PC-3 (cell line): ENCODE data around the gene FBLN5. TPM values are rescaled to one million over a fixed set of nuclear protein-coding genes. Genes with fewer than 3 reads are reported as not detected.

Experiments
- ATAC-seq: fragments of 200-7000 bp; cut with Tn5 transposase; 2 replicates; pipeline ENCODE4 v1.9.1; 2020; ENCODE audit warnings: mild to moderate bottlenecking, moderate library complexity
- BruUV-seq: library from RNA; stranded (reverse); fragments of 400-500 nt; replicated peaks from 2 replicates; lab custom pipeline; 2021; lab: Mats Ljungman, UMichigan
- CTCF ChIA-PET: fragments of 300-600 bp; sonication (Branson Sonifier 250); formaldehyde crosslinking; loops from one replicate; lab custom pipeline; 2022; ENCODE audit warnings: antibody characterized with exemption; lab: Charles Lee
- POLR2A ChIA-PET: fragments of 300-600 bp; sonication (Branson Sonifier 250); formaldehyde crosslinking; loops from one replicate; lab custom pipeline; 2022; ENCODE audit warnings: antibody characterized with exemption; ENCODE audit not compliant: unreplicated experiment; lab: Charles Lee
- DNase-seq: peaks from one replicate; pipeline ENCODE4 v3.0.0-alpha.2; 2015
- H2AFZ ChIP-seq: fragments of 300-600 bp; sonication (generic); 2 replicates; pipeline ENCODE4 v1.6.0; 2016; ENCODE audit warnings: antibody characterized with exemption, low read length
- H3F3A ChIP-seq: fragments of 300-600 bp; sonication (generic); one replicate; pipeline ENCODE4 v1.6.0; 2017; ENCODE audit warnings: antibody characterized with exemption, low read length, control low read depth, mild to moderate bottlenecking; ENCODE audit not compliant: unreplicated experiment
- H3K27ac ChIP-seq: fragments of 300-600 bp; sonication (generic); 2 replicates; pipeline ENCODE4 v1.5.1; 2016; ENCODE audit warnings: mild to moderate bottlenecking, low read length
- H3K27me3 ChIP-seq: fragments of 300-600 bp; sonication (generic); 2 replicates; pipeline ENCODE4 v1.6.1; 2016; ENCODE audit warnings: low read length, mixed read lengths
- H3K36me3 ChIP-seq: fragments of 300-600 bp; sonication (generic); 2 replicates; pipeline ENCODE4 v1.6.1; 2016; ENCODE audit warnings: low read depth, mixed run types, low read length, mixed read lengths
- H3K4me1 ChIP-seq: fragments of 300-600 bp; sonication (generic); 2 replicates; pipeline ENCODE4 v1.5.1; 2016; ENCODE audit warnings: low read length; ENCODE audit not compliant: insufficient read depth
- H3K4me2 ChIP-seq: fragments of 300-600 bp; sonication (generic); 2 replicates; pipeline ENCODE4 v1.6.0; 2016; ENCODE audit warnings: low read length
- H3K4me3 ChIP-seq: fragments of 300-600 bp; sonication (generic); 2 replicates; pipeline ENCODE4 v1.5.1; 2016; ENCODE audit warnings: mild to moderate bottlenecking, low read length, mixed read lengths
- H3K79me2 ChIP-seq: fragments of 300-600 bp; sonication (generic); 2 replicates; pipeline ENCODE4 v1.6.1; 2017; ENCODE audit warnings: low read length, mixed read lengths
- H3K9ac ChIP-seq: fragments of 300-600 bp; sonication (generic); 2 replicates; pipeline ENCODE4 v1.6.0; 2016; ENCODE audit warnings: mild to moderate bottlenecking, low read length
- H3K9me2 ChIP-seq: fragments of 300-600 bp; sonication (generic); replicated peaks from 2 replicates; pipeline ENCODE4 v1.6.1; 2016; ENCODE audit warnings: mixed run types, low read length, mixed read lengths
- H3K9me3 ChIP-seq: fragments of 300-600 bp; sonication (generic); 2 replicates; pipeline ENCODE4 v1.6.1; 2016; ENCODE audit warnings: low read length, mixed read lengths
- H4K20me1 ChIP-seq: fragments of 300-600 bp; sonication (generic); 2 replicates; pipeline ENCODE4 v1.6.1; 2016; ENCODE audit warnings: low read length, mixed read lengths
- EZH2 ChIP-seq: fragments of 300-600 bp; sonication (generic); IDR thresholded peaks from one replicate; pipeline ENCODE4 v1.6.1; 2017; ENCODE audit warnings: antibody characterized with exemption, mild to moderate bottlenecking, low read length; ENCODE audit not compliant: unreplicated experiment
- EZH2phosphoT487 ChIP-seq: fragments of 300-600 bp; sonication (generic); IDR thresholded peaks from 2 replicates; pipeline ENCODE4 v1.6.1; 2018; ENCODE audit warnings: mild to moderate bottlenecking, antibody characterized with exemption, low read length, borderline replicate concordance
- intact Hi-C: fragments of 100-400 bp; cut with micrococcal nuclease; formaldehyde crosslinking; loops from 2 replicates; pipeline ENCODE4 v1.9.0; 2023
- total RNA-seq: library from RNA; depleted of rRNA; stranded (reverse); fragments of >200 nt; gene quantifications from 2 replicates; pipeline ENCODE4 v1.2.3, GENCODE V29; 2014
- TF ChIP-seq, protein P1 (sequence below): fragments of 300-600 bp; sonication (generic); conservative IDR thresholded peaks from 2 replicates; pipeline ENCODE4 v1.5.1; 2017; ENCODE audit warnings: antibody characterized with exemption, low read depth, mild to moderate bottlenecking, low read length

The FBLN5 gene
- total RNA-seq, 1 experiment from 2014 or later, result 0.58 TPM

- Histone ChIP-seq H4K20me1 (no peaks in the 10 kb centered on the region), H3F3A (no peaks in the 10 kb centered on the region), H3K4me2 (no peak overlapping the region), H3K79me2 (no peaks in the 10 kb centered on the region), H3K27me3 (no peaks in the 10 kb centered on the region; the same call in none of the 2 replicates), H3K9me3 (no peaks in the 10 kb centered on the region), H3K36me3 (no peaks in the 10 kb centered on the region; the same call in 1 of the 2 replicates), H2AFZ (no peak overlapping the region), H3K4me1 (no peaks in the 10 kb centered on the region), H3K4me3 (no peak overlapping the region), H3K9me2 (no peaks in the 10 kb centered on the region), H3K27ac (no peak overlapping the region), H3K9ac (no peak overlapping the region)
- BruUV-seq, result no TSS peak
- CTCF ChIA-PET, result no interaction called here
- intact Hi-C loops, result no loop called here
- no peak for ATAC-seq
- DNase-seq, result no peak
- TF ChIP-seq EZH2phosphoT487 (no peak), EZH2 (no peak)
- TF ChIP-seq, protein P1, sequence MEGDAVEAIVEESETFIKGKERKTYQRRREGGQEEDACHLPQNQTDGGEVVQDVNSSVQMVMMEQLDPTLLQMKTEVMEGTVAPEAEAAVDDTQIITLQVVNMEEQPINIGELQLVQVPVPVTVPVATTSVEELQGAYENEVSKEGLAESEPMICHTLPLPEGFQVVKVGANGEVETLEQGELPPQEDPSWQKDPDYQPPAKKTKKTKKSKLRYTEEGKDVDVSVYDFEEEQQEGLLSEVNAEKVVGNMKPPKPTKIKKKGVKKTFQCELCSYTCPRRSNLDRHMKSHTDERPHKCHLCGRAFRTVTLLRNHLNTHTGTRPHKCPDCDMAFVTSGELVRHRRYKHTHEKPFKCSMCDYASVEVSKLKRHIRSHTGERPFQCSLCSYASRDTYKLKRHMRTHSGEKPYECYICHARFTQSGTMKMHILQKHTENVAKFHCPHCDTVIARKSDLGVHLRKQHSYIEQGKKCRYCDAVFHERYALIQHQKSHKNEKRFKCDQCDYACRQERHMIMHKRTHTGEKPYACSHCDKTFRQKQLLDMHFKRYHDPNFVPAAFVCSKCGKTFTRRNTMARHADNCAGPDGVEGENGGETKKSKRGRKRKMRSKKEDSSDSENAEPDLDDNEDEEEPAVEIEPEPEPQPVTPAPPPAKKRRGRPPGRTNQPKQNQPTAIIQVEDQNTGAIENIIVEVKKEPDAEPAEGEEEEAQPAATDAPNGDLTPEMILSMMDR, result no peak
- POLR2A ChIA-PET, result no interaction called here
Observed at GRCh38 chr14:91890291-91890749, 57.2 kb downstream of the FBLN5 start.

DNA sequence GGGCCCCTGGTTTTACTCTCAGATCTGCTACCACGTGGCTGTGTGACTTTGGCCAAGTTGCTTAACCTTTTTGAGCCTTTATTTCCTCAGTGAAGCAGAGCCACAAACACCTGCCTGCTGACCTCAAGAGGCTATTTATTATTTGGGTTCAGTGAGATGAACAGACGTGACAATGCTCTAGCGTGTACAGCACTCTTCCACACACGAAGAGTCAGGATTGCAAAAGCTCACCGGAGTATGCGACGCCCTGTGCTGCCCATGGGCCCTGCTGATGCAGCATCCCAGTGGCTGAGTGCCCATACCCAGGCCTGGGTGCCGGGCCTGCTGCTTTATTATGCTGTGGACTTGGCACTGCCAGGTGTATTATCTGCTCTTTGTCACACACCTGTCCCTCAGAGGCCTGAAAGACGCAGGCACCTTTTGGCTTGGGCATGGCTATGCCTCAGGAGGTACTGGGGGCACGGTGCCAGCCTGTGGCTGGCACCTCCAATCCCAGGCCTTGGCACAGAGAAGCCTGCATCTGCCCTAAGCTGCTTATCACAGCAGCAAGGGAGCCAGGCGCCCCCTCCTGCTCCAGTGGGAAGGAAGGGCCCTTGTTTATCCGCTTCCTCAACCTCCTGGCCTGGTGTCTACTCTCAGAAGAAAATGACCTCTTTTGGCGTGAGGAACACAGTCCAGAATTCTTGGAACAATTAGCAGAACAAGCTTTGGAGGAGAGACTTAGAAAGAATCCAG lies 57.9 kb downstream of the FBLN5 start:
- Histone ChIP-seq H3K4me3 (no peak overlapping the region), H3K36me3 (no peaks in the 10 kb centered on the region; the same call in 1 of the 2 replicates), H3K27me3 (no peaks in the 10 kb centered on the region; the same call in none of the 2 replicates), H3K9ac (no peak overlapping the region), H3K9me3 (no peaks in the 10 kb centered on the region), H3K79me2 (no peaks in the 10 kb centered on the region), H3K27ac (no peak overlapping the region), H3K9me2 (no peaks in the 10 kb centered on the region), H3K4me1 (no peaks in the 10 kb centered on the region), H3K4me2 (no peak overlapping the region), H4K20me1 (no peaks in the 10 kb centered on the region), H2AFZ (no peak overlapping the region), H3F3A (no peaks in the 10 kb centered on the region)
- ChIA-PET POLR2A (no interaction called here), CTCF (no interaction called here)
- intact Hi-C loops, result no loop called here
- BruUV-seq, result no TSS peak
- TF ChIP-seq EZH2, result no peak
- no peak for TF ChIP-seq EZH2phosphoT487
- TF ChIP-seq, protein P1, result no peak
- no peak for DNase-seq
- no peak for ATAC-seq
